Limb (tissue), 2 donors: ENCODE data around the gene ACOT12.
"Not testable (repeated sequence)": the region's sequence is repeated elsewhere in the genome, so short reads cannot be mapped to it uniquely, and the experiment has no call there.

Source experiments
- DNase-seq, 2 donors: peaks; one replicate each; pipeline ENCODE4 v3.0.0-alpha.2; 2016; ENCODE audit errors: extremely low spot score in 2 of 2

Gene ACOT12

GRCh38 chr5:81393783-81394718 lies at the start of gene ACOT12:
Gene ACOT12, minus strand, starts transcription at chr5:81394134. Its CDS starts 20 bp downstream, at chr5:81394114.
- DNase-seq: peak in 1 of 2 donors; percentile 62

DNA sequence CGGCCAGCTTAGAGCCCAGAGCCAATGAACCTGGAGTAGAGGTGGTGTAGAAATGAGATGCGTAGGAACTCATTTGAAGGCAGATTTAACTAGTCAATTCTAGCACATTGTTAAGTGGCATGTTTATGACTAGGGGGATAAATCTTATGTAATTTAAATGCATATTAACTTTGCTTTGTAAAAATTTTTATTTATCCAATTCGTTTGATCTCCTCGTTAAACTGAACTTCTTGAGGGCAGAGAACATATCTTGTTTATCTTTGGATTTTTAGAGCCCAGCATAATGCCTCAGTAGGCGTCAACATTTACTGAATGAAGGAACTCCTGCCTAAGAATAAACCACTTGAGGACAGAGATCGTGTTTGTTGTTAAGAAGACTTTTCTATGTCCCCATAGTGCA lies 41.1 kb upstream of the ACOT12 start:
- DNase-seq: no peak

- no peak for DNase-seq
Observed at GRCh38 chr5:81429985-81430384, 36.1 kb upstream of the ACOT12 start.

GRCh38 chr5:81429363-81429762 lies 35.4 kb upstream of the ACOT12 start:
- DNase-seq: no peak

GRCh38 chr5:81428861-81429260 lies 34.9 kb upstream of the ACOT12 start:
- DNase-seq: no peak

DNA sequence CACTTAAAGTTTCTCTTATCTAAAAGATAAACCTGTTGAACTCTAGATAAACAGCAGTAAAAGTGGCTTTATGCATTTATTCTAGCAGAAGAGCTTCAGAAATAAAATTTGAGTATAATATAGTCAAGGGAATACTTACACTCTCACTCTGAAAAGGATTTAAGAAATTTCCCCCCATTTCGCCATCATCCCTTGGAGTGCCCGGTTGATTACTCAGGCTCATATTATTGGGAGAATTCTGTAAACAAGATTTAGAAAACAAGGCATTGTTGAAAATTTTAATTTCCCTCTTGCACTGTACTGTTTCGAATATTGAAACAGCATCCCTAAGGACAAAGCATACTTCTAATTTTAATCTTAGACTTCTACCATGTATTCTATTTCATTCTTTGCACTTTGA lies 34.5 kb upstream of the ACOT12 start:
- DNase-seq: no peak

- DNase-seq: no peak
Observed at GRCh38 chr5:81427566-81427965, 33.6 kb upstream of the ACOT12 start.

GRCh38 chr5:81426359-81427030 lies 32.6 kb upstream of the ACOT12 start:
- DNase-seq: no peak

GRCh38 chr5:81425569-81425968 lies 31.6 kb upstream of the ACOT12 start:
- peak in 1 of 2 donors; percentile 81 for DNase-seq

DNA sequence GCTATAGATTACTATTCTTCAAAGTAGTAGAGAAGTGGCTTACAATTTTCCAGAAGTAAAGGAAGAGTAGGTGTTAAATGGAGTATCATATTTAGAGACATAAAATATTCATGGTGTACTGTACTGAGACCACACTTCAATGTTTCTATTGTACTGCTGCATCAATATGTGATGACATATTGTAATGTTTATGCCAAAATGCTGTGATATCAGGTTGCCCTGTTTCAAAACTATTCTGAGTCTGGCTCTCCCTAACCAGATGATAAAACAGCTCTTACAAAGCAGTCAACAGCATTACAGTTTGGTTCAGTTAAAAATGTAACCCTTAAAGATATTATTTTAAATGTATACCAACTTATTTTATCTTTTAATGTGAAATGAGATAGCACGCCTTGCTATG lies 30.8 kb upstream of the ACOT12 start:
- DNase-seq: no peak

GRCh38 chr5:81422671-81423070 lies 28.7 kb upstream of the ACOT12 start:
- DNase-seq: no peak

DNA sequence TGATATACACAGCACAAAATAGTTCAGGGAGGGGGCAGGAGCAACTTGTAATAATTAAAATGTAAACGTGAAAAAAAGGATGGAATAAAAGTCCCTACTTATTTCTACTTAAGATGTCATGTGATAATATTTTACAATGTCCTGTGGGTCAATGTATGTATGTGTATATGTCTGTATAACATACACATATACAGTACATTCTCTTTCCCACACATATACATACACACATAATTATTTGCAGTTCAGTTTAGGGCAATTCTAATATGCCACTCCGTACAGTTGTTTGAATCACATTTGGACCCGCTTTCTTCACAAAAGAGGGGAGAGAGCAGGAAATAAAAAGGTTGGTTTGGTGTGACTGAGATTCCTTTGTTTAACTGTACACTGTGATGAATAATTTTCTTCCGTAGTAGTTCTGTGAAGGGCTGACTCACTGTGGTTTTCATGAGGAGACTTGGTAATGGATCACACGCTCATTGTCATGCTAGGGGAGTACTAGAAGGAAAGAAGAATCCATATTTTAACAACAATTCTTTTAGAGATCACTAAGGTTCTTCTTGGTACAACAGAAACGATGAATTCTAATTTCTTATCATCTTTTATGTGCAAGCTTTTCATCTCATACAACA lies 26.2 kb upstream of the ACOT12 start:
- no peak for DNase-seq

DNA sequence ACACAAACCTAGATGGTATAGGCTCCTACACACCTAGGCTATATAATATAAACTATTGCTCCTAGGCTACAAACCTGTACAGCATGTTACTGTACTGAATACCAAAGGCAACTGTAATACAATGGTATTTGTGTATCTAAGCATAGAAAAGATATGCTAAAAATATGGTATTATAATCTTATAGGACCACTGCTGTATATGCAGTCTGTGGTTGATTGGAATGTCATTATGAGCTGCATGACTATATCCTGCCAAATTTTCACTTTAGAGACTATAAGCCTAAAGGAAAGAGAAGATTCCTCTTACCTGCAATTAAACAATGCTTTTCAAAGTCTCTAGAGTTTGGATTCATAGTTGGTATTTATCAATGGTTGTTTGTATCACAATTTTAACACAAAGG lies 24.7 kb upstream of the ACOT12 start:
- no peak for DNase-seq

- DNase-seq: no peak
Observed at GRCh38 chr5:81417052-81417451, 23.1 kb upstream of the ACOT12 start.

- DNase-seq: no peak
Observed at GRCh38 chr5:81409896-81410295, 16.0 kb upstream of the ACOT12 start.

DNA sequence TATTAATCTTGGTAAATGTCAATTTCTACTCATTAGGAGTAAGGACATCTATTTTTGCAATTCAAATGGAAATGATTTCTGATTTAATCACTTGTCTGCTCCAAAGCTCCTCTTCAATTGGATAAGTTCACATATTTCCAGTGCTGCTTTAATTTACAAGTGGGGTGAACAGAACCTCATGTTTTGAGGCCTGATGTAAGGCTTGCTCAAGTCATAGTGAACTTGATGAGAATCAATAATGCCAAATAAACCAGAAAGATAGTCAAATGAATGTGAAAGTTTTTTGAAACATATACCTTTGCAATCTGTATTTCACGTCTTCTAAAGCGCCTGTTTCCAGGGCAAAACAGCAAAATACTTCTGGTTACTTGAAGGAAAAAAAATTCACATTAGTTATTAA lies 15.4 kb upstream of the ACOT12 start:
- DNase-seq: no peak

DNA sequence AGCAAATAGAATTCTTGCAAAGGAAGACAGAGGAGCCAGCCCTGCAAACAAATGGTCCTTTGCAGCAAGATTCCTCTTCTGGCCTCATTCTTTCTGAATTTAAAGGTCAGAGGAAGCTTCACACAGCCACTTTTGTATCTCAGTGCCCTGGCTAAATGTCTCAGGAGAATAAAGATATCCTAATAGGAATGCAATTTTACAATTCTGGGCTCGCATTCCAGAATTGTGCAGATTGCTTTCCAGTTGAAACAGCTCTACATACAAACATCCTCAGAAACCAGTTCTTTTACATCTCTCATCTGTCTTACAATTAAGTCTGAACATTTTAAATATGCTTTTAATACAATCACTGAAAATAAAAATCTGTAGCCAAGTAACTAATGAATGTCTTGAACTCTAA lies 14.6 kb upstream of the ACOT12 start:
- no peak for DNase-seq

GRCh38 chr5:81407811-81408210 lies 13.9 kb upstream of the ACOT12 start:
- not testable (repeated sequence) for DNase-seq

- DNase-seq: no peak
Observed at GRCh38 chr5:81405126-81405891, 11.4 kb upstream of the ACOT12 start.

DNA sequence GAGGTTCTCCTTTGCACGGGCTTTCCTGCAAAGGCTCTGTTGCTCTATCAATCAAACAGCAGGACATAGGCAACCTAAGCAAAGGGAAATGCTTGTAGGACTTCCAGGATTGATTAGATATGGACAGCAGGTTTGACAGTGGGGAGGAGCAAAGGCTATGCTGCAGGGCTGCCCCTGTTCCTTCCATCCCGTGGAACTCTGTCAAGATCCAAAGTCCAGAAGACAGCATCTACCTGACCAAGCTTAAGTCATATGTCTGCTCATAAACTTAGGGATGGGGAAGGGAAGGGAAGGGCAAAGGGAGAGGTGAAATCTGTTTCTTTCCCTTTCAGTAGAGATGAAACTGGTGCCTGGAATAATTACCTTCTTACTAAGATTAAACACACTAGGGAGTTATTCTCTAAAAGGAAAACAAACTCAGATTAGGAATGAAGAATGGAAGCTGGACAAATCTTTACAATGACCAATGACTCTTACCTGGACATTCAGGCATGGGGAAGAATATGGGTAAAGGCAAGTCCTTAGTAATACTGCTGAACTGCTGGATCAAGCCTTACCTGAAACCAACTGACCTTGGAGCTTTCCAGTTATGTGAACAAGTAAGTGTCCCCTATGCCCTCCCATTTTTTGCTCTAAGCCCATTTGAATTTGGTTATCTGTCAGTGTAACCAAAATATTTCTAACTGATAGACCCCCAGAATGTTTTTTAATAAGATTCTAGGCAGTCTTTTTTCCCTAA lies 8.4 kb upstream of the ACOT12 start:
- DNase-seq: no peak

GRCh38 chr5:81401266-81401665 lies 7.3 kb upstream of the ACOT12 start:
- DNase-seq: no peak
